Trophoblast cell (in vitro differentiated cells and primary cell): ENCODE data around the gene BBIP1. TPM values are rescaled to one million over a fixed set of nuclear protein-coding genes. Genes with fewer than 3 reads are reported as not detected.
A peak's percentile ranks its signal among the peaks of the same experiment; 100 is the strongest.

ENCODE experiments used
- DNase-seq, 2 donors: peaks; one replicate each; pipeline ENCODE4 v3.0.0-alpha.2; 2016
- H2AFZ ChIP-seq: 2 replicates; pipeline ENCODE4 v1.6.1; 2013; ENCODE audit warnings: low read length, moderate library complexity, mild to moderate bottlenecking; ENCODE audit not compliant: insufficient read depth, poor library complexity
- H2AK5ac ChIP-seq: 2 replicates; pipeline ENCODE4 v1.6.1; 2013; ENCODE audit warnings: mild to moderate bottlenecking, low read length
- H2BK120ac ChIP-seq: 2 replicates; pipeline ENCODE4 v1.6.1; 2013; ENCODE audit warnings: low read length, mild to moderate bottlenecking, moderate library complexity; ENCODE audit not compliant: insufficient read depth, poor library complexity
- H2BK12ac ChIP-seq: 2 replicates; pipeline ENCODE4 v1.6.1; 2013; ENCODE audit warnings: mild to moderate bottlenecking, low read length, moderate library complexity
- H2BK5ac ChIP-seq: 2 replicates; pipeline ENCODE4 v1.6.1; 2013; ENCODE audit warnings: low read length, low read depth, moderate library complexity, mild to moderate bottlenecking; ENCODE audit not compliant: poor library complexity
- H3K14ac ChIP-seq: 2 replicates; pipeline ENCODE4 v1.6.1; 2013; ENCODE audit warnings: mild to moderate bottlenecking, low read length
- H3K18ac ChIP-seq: 2 replicates; pipeline ENCODE4 v1.6.1; 2013; ENCODE audit warnings: mild to moderate bottlenecking, low read length
- H3K23ac ChIP-seq: 2 replicates; pipeline ENCODE4 v1.6.1; 2013; ENCODE audit warnings: low read length
- H3K27ac ChIP-seq: 2 replicates; pipeline ENCODE4 v1.5.1; 2013; ENCODE audit warnings: low read depth, mild to moderate bottlenecking, inconsistent platforms, low read length, moderate library complexity
- H3K27me3 ChIP-seq: 2 replicates; pipeline ENCODE4 v1.6.1; 2013; ENCODE audit warnings: inconsistent platforms, mild to moderate bottlenecking, low read length, moderate library complexity; ENCODE audit not compliant: insufficient read depth
- H3K36me3 ChIP-seq, 2 experiments: 1 replicate in 1 of 2; 2 replicates in 1 of 2; pipeline ENCODE4 v1.6.1; 2013; ENCODE audit warnings: low read length in 2 of 2, mild to moderate bottlenecking in 2 of 2, moderate library complexity in 1 of 2; ENCODE audit not compliant: insufficient read depth in 2 of 2, control insufficient read depth in 1 of 2
- H3K4ac ChIP-seq: 2 replicates; pipeline ENCODE4 v1.6.1; 2013; ENCODE audit warnings: low read depth, mild to moderate bottlenecking, low read length, moderate library complexity
- H3K4me1 ChIP-seq, 2 experiments: 1 replicate in 1 of 2; 2 replicates in 1 of 2; pipeline ENCODE4 v1.6.1; 2013; ENCODE audit warnings: low read length in 2 of 2, mild to moderate bottlenecking in 2 of 2, moderate library complexity in 1 of 2; ENCODE audit not compliant: insufficient read depth in 2 of 2, control insufficient read depth in 1 of 2
- H3K4me2 ChIP-seq: 2 replicates; pipeline ENCODE4 v1.6.1; 2013; ENCODE audit warnings: inconsistent platforms, mild to moderate bottlenecking, low read length, moderate library complexity
- H3K4me3 ChIP-seq: 2 replicates; pipeline ENCODE4 v1.5.1; 2013; ENCODE audit warnings: mild to moderate bottlenecking, low read depth, low read length, inconsistent platforms
- H3K79me1 ChIP-seq: one replicate; pipeline ENCODE4 v1.6.1; 2013; ENCODE audit warnings: low read length
- H3K79me2 ChIP-seq: 2 replicates; pipeline ENCODE4 v1.6.1; 2013; ENCODE audit warnings: low read length, mild to moderate bottlenecking; ENCODE audit not compliant: control insufficient read depth, insufficient read depth, poor library complexity
- H3K9ac ChIP-seq: 2 replicates; pipeline ENCODE4 v1.6.1; 2013; ENCODE audit warnings: mild to moderate bottlenecking, low read length
- H3K9me3 ChIP-seq: 2 replicates; pipeline ENCODE4 v1.6.1; 2013; ENCODE audit warnings: low read depth, mild to moderate bottlenecking, control low read depth, inconsistent platforms, low read length; ENCODE audit not compliant: insufficient read depth
- H4K12ac ChIP-seq: 2 replicates; pipeline ENCODE4 v1.6.1; 2013; ENCODE audit warnings: low read depth, mild to moderate bottlenecking, low read length, moderate library complexity
- H4K8ac ChIP-seq: 2 replicates; pipeline ENCODE4 v1.6.1; 2013; ENCODE audit warnings: low read depth, mild to moderate bottlenecking, low read length, moderate library complexity
- H4K91ac ChIP-seq: one replicate; pipeline ENCODE4 v1.6.1; 2013; ENCODE audit warnings: low read depth, mild to moderate bottlenecking, low read length, moderate library complexity
- WGBS: extraction: QIAGEN DNeasy Blood & Tissue Kit; methylation state at CpG from one replicate; pipeline ENCODE4 v1.1.7; 2013; ENCODE audit warnings: missing lambda C conversion rate; ENCODE audit not compliant: insufficient read length, insufficient coverage; ENCODE audit errors: extremely low coverage; 5-methylcytosine and 5-hydroxymethylcytosine counted together
- polyA plus RNA-seq: library from polyadenylated mRNA; stranded (reverse); fragments of 200-250 nt; gene quantifications from 2 replicates; pipeline ENCODE4 v1.2.3, GENCODE V29; 2013

The BBIP1 gene
- 25.9 and 26.3 TPM in 2 replicates for polyA plus RNA-seq

- H3K18ac ChIP-seq, result peak within 1 kb of the TSS; percentile 94
- peaks cover 0 to 2% of the 10 kb centered on the region in 2 experiments for H3K36me3 ChIP-seq
- WGBS, result no CpG with 5 or more reads among the region's 40 CpGs
- H3K4me2 ChIP-seq, result peak within 1 kb of the TSS; percentile 91
- DNase-seq, result peak; percentile 100
- peak within 1 kb of the TSS; percentile 97 for H4K8ac ChIP-seq
- peak within 1 kb of the TSS; percentile 98 for H4K91ac ChIP-seq
- peaks cover 10% of the 10 kb centered on the region for H3K79me2 ChIP-seq
- H2AK5ac ChIP-seq, result peak within 1 kb of the TSS; percentile 79
- H3K14ac ChIP-seq, result peak within 1 kb of the TSS; percentile 95
- H2BK120ac ChIP-seq, result peak within 1 kb of the TSS; percentile 97
- no peak within 1 kb of the TSS for H3K23ac ChIP-seq
- no peaks in the 10 kb centered on the region for H3K9me3 ChIP-seq
- no peaks in the 10 kb centered on the region for H3K27me3 ChIP-seq
- peak within 1 kb of the TSS; percentile 96 for H3K4me3 ChIP-seq
- H2BK5ac ChIP-seq, result peak within 1 kb of the TSS; percentile 94
- H2BK12ac ChIP-seq, result no peak within 1 kb of the TSS
- no peaks in the 10 kb centered on the region for H3K4me1 ChIP-seq
- peaks cover 15% of the 10 kb centered on the region for H3K79me1 ChIP-seq
- H3K9ac ChIP-seq, result peak within 1 kb of the TSS; percentile 95
- H3K4ac ChIP-seq, result peak within 1 kb of the TSS; percentile 88
- peak within 1 kb of the TSS; percentile 97 for H4K12ac ChIP-seq
- peak within 1 kb of the TSS; percentile 79 for H2AFZ ChIP-seq
- peak within 1 kb of the TSS; percentile 98 for H3K27ac ChIP-seq
Measured at GRCh38 chr10:110918643-110919348, at the start of gene BBIP1. Gene BBIP1, minus strand, starts transcription at chr10:110919180. Its CDS starts 1,023 bp downstream, at chr10:110918157.

DNA sequence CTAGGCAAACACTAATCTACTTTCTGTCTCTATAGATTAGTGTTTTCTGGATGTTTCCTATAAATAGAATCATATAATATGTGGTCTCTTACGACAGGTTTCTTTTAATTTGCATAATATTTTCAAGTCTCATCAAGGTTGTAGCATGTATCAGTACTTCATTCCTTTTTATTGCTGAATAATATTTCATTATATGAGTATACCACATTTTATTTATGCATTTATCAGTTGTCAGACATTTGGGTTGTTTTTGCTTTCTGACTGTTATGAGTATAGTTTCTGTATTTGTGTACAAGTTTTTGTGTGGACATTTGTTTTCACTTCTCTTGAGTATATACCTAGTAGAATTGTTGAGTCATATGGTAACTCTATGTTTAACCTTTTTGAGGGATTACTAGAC lies 48.7 kb upstream of the BBIP1 start:
- Histone ChIP-seq H4K8ac (no peak overlapping the region), H2AK5ac (no peak overlapping the region), H3K79me2 (no peaks in the 10 kb centered on the region), H3K27me3 (no peaks in the 10 kb centered on the region), H3K9ac (no peak overlapping the region), H2BK5ac (no peak overlapping the region), H3K4me2 (no peak overlapping the region), H3K36me3 (no peaks in the 10 kb centered on the region), H2BK12ac (no peak overlapping the region), H2AFZ (no peak overlapping the region), H4K91ac (no peak overlapping the region), H3K9me3 (no peaks in the 10 kb centered on the region), H3K79me1 (no peaks in the 10 kb centered on the region), H4K12ac (no peak overlapping the region), H3K4ac (no peak overlapping the region), H3K4me1 (no peaks in the 10 kb centered on the region), H3K4me3 (no peak overlapping the region), H3K23ac (no peak overlapping the region), H3K27ac (no peak overlapping the region), H3K14ac (no peak overlapping the region), H2BK120ac (no peak overlapping the region), H3K18ac (no peak overlapping the region)
- DNase-seq, result no peak
- no CpG with 5 or more reads among the region's 1 CpG for WGBS

GRCh38 chr10:110967009-110967630 lies 48.1 kb upstream of the BBIP1 start:
- no peaks in the 10 kb centered on the region for H3K79me2 ChIP-seq
- H3K27me3 ChIP-seq, result no peaks in the 10 kb centered on the region
- H4K12ac ChIP-seq, result no peak overlapping the region
- H2AFZ ChIP-seq, result no peak overlapping the region
- no peak overlapping the region for H3K27ac ChIP-seq
- H3K9ac ChIP-seq, result no peak overlapping the region
- no peaks in the 10 kb centered on the region for H3K79me1 ChIP-seq
- H3K4me1 ChIP-seq, result no peaks in the 10 kb centered on the region
- no CpG with 5 or more reads among the region's 3 CpGs for WGBS
- no peak overlapping the region for H4K91ac ChIP-seq
- no peak overlapping the region for H3K18ac ChIP-seq
- no peak overlapping the region for H3K4me3 ChIP-seq
- H4K8ac ChIP-seq, result no peak overlapping the region
- H3K4ac ChIP-seq, result no peak overlapping the region
- H2AK5ac ChIP-seq, result no peak overlapping the region
- H3K36me3 ChIP-seq, result no peaks in the 10 kb centered on the region
- no peak overlapping the region for H2BK5ac ChIP-seq
- H3K9me3 ChIP-seq, result no peaks in the 10 kb centered on the region
- H3K23ac ChIP-seq, result no peak overlapping the region
- no peak overlapping the region for H2BK120ac ChIP-seq
- no peak overlapping the region for H3K4me2 ChIP-seq
- no peak overlapping the region for H2BK12ac ChIP-seq
- no peak overlapping the region for H3K14ac ChIP-seq
- DNase-seq, result no peak

DNA sequence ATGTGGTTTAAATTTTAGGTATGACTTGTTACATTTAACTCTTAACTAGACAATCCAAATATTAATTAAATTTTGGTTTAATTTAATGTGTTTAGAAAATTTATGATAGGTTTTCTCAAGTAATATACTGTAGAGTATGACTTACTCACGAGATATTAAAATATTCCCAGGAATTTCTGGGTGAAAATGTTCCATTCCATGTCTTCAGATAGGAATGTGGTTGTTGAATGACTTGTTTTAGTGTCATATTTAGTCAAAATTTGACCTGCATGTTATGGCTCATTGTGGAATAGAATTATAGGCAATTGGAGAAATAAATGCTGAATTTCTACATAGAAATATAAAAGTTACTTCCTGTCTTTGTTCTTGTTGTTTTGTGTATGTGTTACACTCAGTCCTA lies 47.2 kb upstream of the BBIP1 start:
- Histone ChIP-seq H3K4me3 (no peak overlapping the region), H3K4ac (no peak overlapping the region), H3K79me2 (no peaks in the 10 kb centered on the region), H2BK120ac (no peak overlapping the region), H2AK5ac (no peak overlapping the region), H3K79me1 (no peaks in the 10 kb centered on the region), H3K4me2 (no peak overlapping the region), H3K23ac (no peak overlapping the region), H2BK12ac (no peak overlapping the region), H3K36me3 (no peaks in the 10 kb centered on the region), H3K9me3 (no peaks in the 10 kb centered on the region), H2AFZ (no peak overlapping the region), H4K91ac (no peak overlapping the region), H3K27me3 (no peaks in the 10 kb centered on the region), H3K27ac (no peak overlapping the region), H4K8ac (no peak overlapping the region), H2BK5ac (no peak overlapping the region), H3K4me1 (no peaks in the 10 kb centered on the region), H4K12ac (no peak overlapping the region), H3K18ac (no peak overlapping the region), H3K9ac (no peak overlapping the region), H3K14ac (no peak overlapping the region)
- no CpG with 5 or more reads among the region's 1 CpG for WGBS
- peak in 1 of 2 donors; percentile 58 for DNase-seq
